IMR-90 (cell line): ENCODE results near the gene CACUL1. TPM values are rescaled to one million over a fixed set of nuclear protein-coding genes. Genes with fewer than 3 reads are reported as not detected.

Experiments
- ATAC-seq: fragments of 200-7000 bp; cut with Tn5 transposase; 2 replicates; pipeline ENCODE4 v1.9.1; 2020; ENCODE audit warnings: low read depth, mild to moderate bottlenecking, moderate library complexity
- BruUV-seq: library from RNA; stranded (reverse); fragments of 400-500 nt; replicated peaks from 2 replicates; lab custom pipeline; 2021; lab: Mats Ljungman, UMichigan
- CTCF ChIA-PET: fragments of 300-600 bp; formaldehyde crosslinking; extraction: SDS; loops from one replicate; lab custom pipeline; 2021; ENCODE audit warnings: antibody characterized with exemption; lab: Yijun Ruan, JAX
- POLR2A ChIA-PET: fragments of 300-600 bp; sonication (Branson Sonifier 250); formaldehyde crosslinking; loops from one replicate; lab custom pipeline; 2022; ENCODE audit warnings: antibody characterized with exemption; ENCODE audit not compliant: unreplicated experiment; lab: Charles Lee
- DNase-seq: peaks from one replicate; pipeline ENCODE4 v3.0.0; 2013
- H2AFZ ChIP-seq: replicated peaks from 2 replicates; pipeline ENCODE3; 2013; ENCODE audit warnings: low read length, mild to moderate bottlenecking; ENCODE audit not compliant: poor library complexity
- H2AK5ac ChIP-seq: 2 replicates; pipeline ENCODE4 v1.6.1; 2013; ENCODE audit warnings: low read depth, low read length, inconsistent platforms
- H2AK9ac ChIP-seq: replicated peaks from 2 replicates; pipeline ENCODE3; 2013; ENCODE audit warnings: mild to moderate bottlenecking, low read depth, low read length, moderate library complexity; ENCODE audit not compliant: poor library complexity
- H2BK120ac ChIP-seq: 2 replicates; pipeline ENCODE4 v1.6.1; 2013; ENCODE audit warnings: low read depth, low read length, inconsistent platforms
- H2BK15ac ChIP-seq: 3 replicates; pipeline ENCODE4 v1.6.1; 2013; ENCODE audit warnings: low read depth, low read length, inconsistent platforms
- H2BK20ac ChIP-seq: 2 replicates; pipeline ENCODE4 v1.6.1; 2013; ENCODE audit warnings: low read depth, mild to moderate bottlenecking, inconsistent platforms, low read length, moderate library complexity
- H2BK5ac ChIP-seq: 2 replicates; pipeline ENCODE4 v1.6.1; 2013; ENCODE audit warnings: mild to moderate bottlenecking, low read depth, low read length, inconsistent platforms; ENCODE audit not compliant: poor library complexity, severe bottlenecking
- H3K14ac ChIP-seq: replicated peaks from 2 replicates; pipeline ENCODE4 v1.6.1; 2013; ENCODE audit warnings: low read depth, low read length, inconsistent platforms
- H3K18ac ChIP-seq: 2 replicates; pipeline ENCODE4 v1.6.1; 2013; ENCODE audit warnings: low read depth, low read length, control low read depth
- H3K23ac ChIP-seq: 2 replicates; pipeline ENCODE4 v1.6.1; 2013; ENCODE audit warnings: low read depth, low read length, inconsistent platforms
- H3K27ac ChIP-seq: 2 replicates; pipeline ENCODE4 v1.5.1; 2013; ENCODE audit warnings: mild to moderate bottlenecking, control low read depth, low read length; ENCODE audit not compliant: insufficient read depth
- H3K27me3 ChIP-seq: 2 replicates; pipeline ENCODE4 v1.6.1; 2013; ENCODE audit warnings: low read length; ENCODE audit not compliant: control insufficient read depth, insufficient read depth
- H3K36me3 ChIP-seq: 2 replicates; pipeline ENCODE4 v1.6.1; 2013; ENCODE audit warnings: low read length, mixed read lengths; ENCODE audit not compliant: control insufficient read depth, insufficient read depth
- H3K4ac ChIP-seq: 2 replicates; pipeline ENCODE4 v1.6.1; 2013; ENCODE audit warnings: low read depth, low read length, inconsistent platforms
- H3K4me1 ChIP-seq: 2 replicates; pipeline ENCODE4 v1.6.1; 2013; ENCODE audit warnings: low read length, mixed read lengths; ENCODE audit not compliant: control insufficient read depth, insufficient read depth
- H3K4me2 ChIP-seq: 2 replicates; pipeline ENCODE4 v1.6.1; 2013; ENCODE audit warnings: low read depth, mild to moderate bottlenecking, control low read depth, low read length, moderate library complexity
- H3K4me3 ChIP-seq: 2 replicates; pipeline ENCODE4 v1.5.1; 2013; ENCODE audit warnings: low read depth, mild to moderate bottlenecking, control low read depth, low read length, moderate library complexity; ENCODE audit not compliant: insufficient read depth
- H3K56ac ChIP-seq: 2 replicates; pipeline ENCODE4 v1.6.1; 2013; ENCODE audit warnings: low read length, inconsistent platforms; ENCODE audit not compliant: insufficient read depth; ENCODE audit errors: extremely low read depth
- H3K79me1 ChIP-seq, 2 experiments: 2 replicates each; pipeline ENCODE4 v1.6.1; 2013; ENCODE audit warnings: low read length in 2 of 2, inconsistent platforms in 1 of 2, low read depth in 1 of 2
- H3K9ac ChIP-seq: 2 replicates; pipeline ENCODE4 v1.6.1; 2013; ENCODE audit warnings: low read depth, low read length, control low read depth
- H3K9me1 ChIP-seq: 2 replicates; pipeline ENCODE4 v1.6.1; 2013; ENCODE audit warnings: low read length, inconsistent platforms; ENCODE audit not compliant: insufficient read depth
- H3K9me3 ChIP-seq: 2 replicates; pipeline ENCODE4 v1.6.1; 2013; ENCODE audit warnings: low read length; ENCODE audit not compliant: control insufficient read depth, insufficient read depth
- H4K20me1 ChIP-seq: 2 replicates; pipeline ENCODE4 v1.6.1; 2013; ENCODE audit warnings: low read length, inconsistent platforms; ENCODE audit not compliant: insufficient read depth
- H4K5ac ChIP-seq: 2 replicates; pipeline ENCODE4 v1.6.1; 2013; ENCODE audit warnings: mild to moderate bottlenecking, low read depth, low read length, control low read depth
- H4K8ac ChIP-seq, 2 experiments: 2 replicates each; pipeline ENCODE4 v1.6.1; 2013; ENCODE audit warnings: low read depth in 2 of 2, low read length in 2 of 2, control low read depth in 1 of 2, inconsistent platforms in 1 of 2
- H4K91ac ChIP-seq: 2 replicates; pipeline ENCODE4 v1.6.1; 2013; ENCODE audit warnings: low read depth, low read length, inconsistent platforms; ENCODE audit not compliant: insufficient read depth
- BHLHE40 ChIP-seq: fragments of 150-350 bp; IDR thresholded peaks from 2 replicates; pipeline ENCODE4 v1.6.1; 2016; ENCODE audit warnings: mild to moderate bottlenecking, low read depth, low read length
- CEBPB ChIP-seq: IDR thresholded peaks from 2 replicates; pipeline ENCODE4 v1.6.1; 2012; ENCODE audit warnings: low read depth, low read length, improper control_type of control experiment
- CHD1 ChIP-seq: IDR thresholded peaks from 2 replicates; pipeline ENCODE4 v1.6.1; 2012; ENCODE audit warnings: low read depth, low read length, improper control_type of control experiment
- FOS ChIP-seq: fragments of 150-350 bp; IDR thresholded peaks from 2 replicates; pipeline ENCODE4 v1.6.1; 2016; ENCODE audit warnings: low read depth, low read length
- MAFK ChIP-seq: IDR thresholded peaks from 2 replicates; pipeline ENCODE4 v1.6.1; 2012; ENCODE audit warnings: low read depth, low read length, improper control_type of control experiment
- MAZ ChIP-seq: IDR thresholded peaks from 2 replicates; pipeline ENCODE4 v1.6.1; 2012; ENCODE audit warnings: low read depth, mild to moderate bottlenecking, low read length, improper control_type of control experiment, moderate library complexity, borderline replicate concordance
- MXI1 ChIP-seq: IDR thresholded peaks from 2 replicates; pipeline ENCODE4 v1.6.1; 2012; ENCODE audit warnings: low read depth, mild to moderate bottlenecking, low read length, moderate library complexity, borderline replicate concordance
- NFE2L2 ChIP-seq: fragments of 150-350 bp; IDR thresholded peaks from 2 replicates; pipeline ENCODE4 v1.6.1; 2016; ENCODE audit warnings: low read depth, mild to moderate bottlenecking, low read length
- RCOR1 ChIP-seq: IDR thresholded peaks from 2 replicates; pipeline ENCODE4 v1.6.1; 2012; ENCODE audit warnings: mild to moderate bottlenecking, low read length, improper control_type of control experiment; ENCODE audit not compliant: insufficient replicate concordance
- RFX5 ChIP-seq: IDR thresholded peaks from 2 replicates; pipeline ENCODE4 v1.8.0; 2012; ENCODE audit warnings: low read depth, mild to moderate bottlenecking, low read length, moderate library complexity
- SMC3 ChIP-seq: fragments of 150-350 bp; IDR thresholded peaks from 2 replicates; pipeline ENCODE4 v1.6.1; 2016; ENCODE audit warnings: low read depth, mild to moderate bottlenecking, antibody characterized with exemption, low read length, moderate library complexity
- WGBS, 2 experiments: methylation state at CpG; one replicate each; pipeline versions ENCODE4 v1.1.5 to v1.1.7; 2013; ENCODE audit warnings: missing lambda C conversion rate in 2 of 2; ENCODE audit not compliant: insufficient read length in 1 of 2; ENCODE audit errors: extremely low coverage in 2 of 2; 5-methylcytosine and 5-hydroxymethylcytosine counted together
- dilution Hi-C: fragments of 300-500 bp; cut with HindIII; formaldehyde crosslinking; loops from one replicate; pipeline ENCODE4 v1.14.3; 2018; ENCODE audit warnings: low sequenced_read_pairs; ENCODE audit not compliant: unreplicated experiment
- in situ Hi-C: fragments of 300-500 bp; cut with MboI; formaldehyde crosslinking; loops from 3 replicates; pipeline ENCODE4 v1.14.3; 2019; ENCODE audit warnings: low sequenced_read_pairs, inconsistent platforms, mixed read lengths
- intact Hi-C: fragments of 100-400 bp; cut with micrococcal nuclease; formaldehyde crosslinking; loops from 2 replicates; pipeline ENCODE4 v1.10.0; 2022
- polyA plus RNA-seq, 3 experiments: library from polyadenylated mRNA; depleted of rRNA; stranded (reverse); fragments of >200 nt; gene quantifications; 2 replicates each; pipeline ENCODE4 v1.2.3, GENCODE V29; 2012; ENCODE audit warnings: low replicate concordance in 1 of 3
- total RNA-seq: library from RNA; depleted of rRNA; stranded (reverse); fragments of >200 nt; gene quantifications from 2 replicates; pipeline ENCODE4 v1.2.3, GENCODE V29; 2012
- TF ChIP-seq, protein P1 (sequence below): fragments of 150-350 bp; IDR thresholded peaks from 2 replicates; pipeline ENCODE4 v1.6.1; 2016; ENCODE audit warnings: low read depth, mild to moderate bottlenecking, low read length, moderate library complexity, borderline replicate concordance

The CACUL1 gene
- total and polyA plus RNA-seq, 2 of the 4 experiments (the other 2 are of a cell fraction) = 5.3 to 23.5 TPM

DNA sequence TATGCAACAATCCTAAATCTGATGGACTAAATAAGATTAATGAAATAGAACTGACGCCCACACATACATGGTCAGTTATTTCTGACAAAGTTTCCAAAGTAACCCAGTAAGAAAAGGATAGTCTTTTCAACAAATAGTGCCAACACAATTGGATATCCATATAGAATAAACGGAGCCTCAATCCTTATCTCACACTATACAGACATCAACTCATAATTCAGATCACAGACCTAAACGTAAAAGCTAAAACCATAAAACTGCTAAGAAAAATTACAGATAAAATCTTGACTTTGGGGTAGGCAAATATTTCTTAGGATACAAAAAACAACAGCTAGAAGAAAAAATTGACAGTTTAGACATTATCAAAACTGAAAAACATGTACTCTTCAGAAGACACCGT, 8.5 kb downstream of the CACUL1 start:
- Histone ChIP-seq H3K56ac (no peak overlapping the region), H3K9me3 (no peaks in the 10 kb centered on the region), H3K4me2 (no peak overlapping the region), H3K27ac (no peak overlapping the region), H2AFZ (no peak overlapping the region), H3K27me3 (no peaks in the 10 kb centered on the region), H3K4me1 (peaks cover 10% of the 10 kb centered on the region), H3K18ac (no peak overlapping the region), H2BK15ac (no peak overlapping the region), H3K14ac (no peak overlapping the region), H2AK9ac (no peak overlapping the region), H4K91ac (no peak overlapping the region), H3K36me3 (peaks cover 3% of the 10 kb centered on the region; the same call in 1 of the 2 replicates), H3K23ac (no peak overlapping the region), H3K9ac (no peak overlapping the region), H3K79me1 (peaks cover 14 to 55% of the 10 kb centered on the region in 2 experiments), H3K9me1 (peaks cover 6% of the 10 kb centered on the region; the same call in 1 of the 2 replicates), H3K4me3 (no peak overlapping the region), H4K5ac (no peak overlapping the region), H4K20me1 (peaks cover 52% of the 10 kb centered on the region), H2BK5ac (no peak overlapping the region), H3K4ac (no peak overlapping the region), H2AK5ac (no peak overlapping the region), H4K8ac (no peak overlapping the region), H2BK20ac (no peak overlapping the region), H2BK120ac (no peak overlapping the region)
- dilution Hi-C loops (no loop called here), in situ Hi-C loops (loop anchor here (25.0 kb wide), 1 partner anchor 441 kb away; the partner anchor contains the start of gene PRDX3), intact Hi-C loops (loop anchor here (10.0 kb wide), 1 partner anchor 701 kb away; the partner anchor contains the start of gene RAB11FIP2)
- POLR2A ChIA-PET = interaction anchor here (0.6 kb wide), 1 partner anchor 21 kb away, joined by 3 read pairs; no protein-coding TSS in a partner anchor
- no CpG with 5 or more reads among the region's 4 CpGs for WGBS, 2 experiments
- ATAC-seq (no peak), DNase-seq (no peak)
- BruUV-seq = no TSS peak
- CTCF ChIA-PET = interaction anchor here (0.6 kb wide), 1 partner anchor 43 kb away, joined by 6 read pairs; no protein-coding TSS in a partner anchor
- TF ChIP-seq CHD1 (no peak), CEBPB (no peak), RFX5 (no peak), FOS (no peak), NFE2L2 (no peak), BHLHE40 (no peak), MAZ (no peak), SMC3 (no peak), RCOR1 (no peak), MAFK (no peak), MXI1 (no peak)
- TF ChIP-seq, protein P1, sequence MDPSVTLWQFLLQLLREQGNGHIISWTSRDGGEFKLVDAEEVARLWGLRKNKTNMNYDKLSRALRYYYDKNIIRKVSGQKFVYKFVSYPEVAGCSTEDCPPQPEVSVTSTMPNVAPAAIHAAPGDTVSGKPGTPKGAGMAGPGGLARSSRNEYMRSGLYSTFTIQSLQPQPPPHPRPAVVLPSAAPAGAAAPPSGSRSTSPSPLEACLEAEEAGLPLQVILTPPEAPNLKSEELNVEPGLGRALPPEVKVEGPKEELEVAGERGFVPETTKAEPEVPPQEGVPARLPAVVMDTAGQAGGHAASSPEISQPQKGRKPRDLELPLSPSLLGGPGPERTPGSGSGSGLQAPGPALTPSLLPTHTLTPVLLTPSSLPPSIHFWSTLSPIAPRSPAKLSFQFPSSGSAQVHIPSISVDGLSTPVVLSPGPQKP = no peak
